Fibroblast of villous mesenchyme (primary cell): Measurements from ENCODE around the gene SPATS2. TPM values are rescaled to one million over a fixed set of nuclear protein-coding genes. Genes with fewer than 3 reads are reported as not detected.

Source experiments
- DNase-seq: peaks from one replicate; pipeline ENCODE4 v3.0.0-alpha.2; 2010; ENCODE audit warnings: low read depth
- H3K4me3 ChIP-seq: 2 replicates; pipeline ENCODE4 v1.5.1; 2011; ENCODE audit warnings: low read depth, mild to moderate bottlenecking, low read length
- CTCF ChIP-seq: IDR thresholded peaks from 2 replicates; pipeline ENCODE4 v1.5.1; 2012; ENCODE audit warnings: low read depth, mild to moderate bottlenecking, low read length; ENCODE audit not compliant: insufficient read depth
- total RNA-seq: library from RNA; depleted of rRNA; stranded (reverse); fragments of >200 nt; gene quantifications from 2 replicates; pipeline ENCODE4 v1.2.3, GENCODE V29; 2012

SPATS2 gene
- total RNA-seq, 1 donor: 32.4 TPM

GRCh38 chr12:49336645-49337584 lies 30.3 kb upstream of the SPATS2 start, which contains the start of gene C1QL4:
TSS of gene C1QL4 (minus strand) at chr12:49337188. CDS start at chr12:49336477, 711 bp downstream.
- H3K4me3 ChIP-seq: peak within 1 kb of the TSS; percentile 57
- TF ChIP-seq CTCF: peak; percentile 86
- peak; percentile 61 for DNase-seq

DNA sequence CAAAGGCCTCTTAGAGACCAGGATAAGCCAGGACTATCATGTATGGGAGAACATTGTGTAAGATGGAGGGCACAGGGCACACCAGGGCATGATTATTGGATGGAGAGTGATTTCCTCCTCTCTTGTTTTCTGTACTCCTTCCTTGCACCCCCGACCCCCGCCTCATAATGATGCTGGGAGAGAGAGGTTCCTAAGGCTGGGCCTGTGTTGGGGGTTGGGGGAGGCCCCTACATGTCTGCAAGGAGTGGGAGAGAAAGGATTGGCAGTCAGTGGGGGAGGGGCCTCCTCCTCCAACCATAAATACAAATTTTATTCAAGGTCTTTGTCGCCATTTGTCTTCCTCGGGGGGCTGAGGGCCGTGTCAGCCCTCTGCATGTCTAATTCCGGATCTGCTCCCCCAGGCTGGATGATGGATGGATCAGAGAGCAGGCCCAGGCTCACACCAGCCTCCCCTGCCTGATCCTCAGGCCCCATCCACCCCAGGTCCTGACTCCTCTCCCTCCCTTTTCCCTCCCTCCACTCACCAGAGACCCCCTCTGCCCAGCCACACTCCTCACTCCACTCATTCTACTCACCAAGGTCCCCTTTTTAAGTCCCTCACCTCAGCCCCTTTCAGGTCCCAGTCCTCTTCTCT lies 28.3 kb upstream of the SPATS2 start:
- no peak for DNase-seq
- no peak overlapping the region for H3K4me3 ChIP-seq
- no peak for TF ChIP-seq CTCF

DNA sequence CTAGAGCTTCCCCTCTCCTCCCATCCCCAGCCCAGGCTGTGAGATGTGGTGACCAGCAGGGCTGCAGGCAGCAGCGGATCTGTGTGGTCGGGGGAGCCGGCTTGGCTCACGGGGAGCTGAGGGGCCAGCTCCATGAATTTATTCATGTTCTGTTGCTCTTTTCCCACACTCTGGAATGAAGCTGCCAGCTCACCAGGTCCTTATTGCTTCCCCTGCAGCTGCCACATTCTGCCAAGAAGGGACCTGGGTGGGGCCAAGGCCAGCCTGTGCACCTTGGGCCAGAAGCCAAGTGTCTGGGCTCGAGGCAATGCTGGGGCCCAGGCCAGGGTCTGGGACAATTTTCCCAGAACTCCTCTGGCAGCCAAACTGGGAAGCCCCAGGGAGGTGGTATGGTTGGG lies 27.8 kb upstream of the SPATS2 start:
- TF ChIP-seq CTCF: no peak
- no peak for DNase-seq
- H3K4me3 ChIP-seq: no peak overlapping the region

- DNase-seq: no peak
- no peak for TF ChIP-seq CTCF
- H3K4me3 ChIP-seq: no peak overlapping the region
These were observed 27.0 kb upstream of the SPATS2 start for GRCh38 chr12:49340095-49340870.

- TF ChIP-seq CTCF: no peak
- no peak overlapping the region for H3K4me3 ChIP-seq
- no peak for DNase-seq
These were observed 26.1 kb upstream of the SPATS2 start for GRCh38 chr12:49340971-49341776.

DNA sequence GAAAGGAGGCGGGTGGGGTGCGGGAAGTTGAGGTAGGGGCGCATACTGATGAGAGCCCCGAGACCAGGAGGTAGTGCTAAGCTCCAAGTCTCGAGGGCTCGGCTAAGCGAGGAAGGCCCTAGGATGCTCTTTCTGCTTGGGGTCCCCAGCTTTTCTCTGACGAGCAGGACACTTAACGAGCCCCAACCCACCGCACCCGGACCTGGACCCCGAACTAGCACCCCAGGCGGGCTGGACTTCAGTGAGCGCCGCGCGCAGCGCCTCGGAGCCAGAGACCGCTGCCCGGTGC lies 25.5 kb upstream of the SPATS2 start:
- peak overlapping the region; percentile 56 for H3K4me3 ChIP-seq
- no peak for DNase-seq
- TF ChIP-seq CTCF: no peak
